WTC11 (cell line): ENCODE data around the gene EBF3. TPM values are rescaled to one million over a fixed set of nuclear protein-coding genes. Genes with fewer than 3 reads are reported as not detected.
A peak's percentile ranks its signal among the peaks of the same experiment; 100 is the strongest.

ENCODE experiments used
- ATAC-seq: fragments of 200-7000 bp; cut with Tn5 transposase; 2 replicates; pipeline ENCODE4 v1.10.0; 2021; ENCODE audit warnings: mild to moderate bottlenecking, moderate library complexity
- CTCF ChIA-PET: fragments of 300-600 bp; sonication (Branson Sonifier 250); formaldehyde crosslinking; loops from one replicate; lab custom pipeline; 2021; ENCODE audit warnings: antibody characterized with exemption; lab: Charles Lee
- POLR2A ChIA-PET: fragments of 350-600 bp; sonication (Branson Sonifier 250); formaldehyde crosslinking; loops from one replicate; lab custom pipeline; 2021; ENCODE audit warnings: antibody characterized with exemption; lab: Charles Lee
- DNase-seq: peaks from one replicate; pipeline ENCODE4 v3.0.0; 2021; ENCODE audit warnings: low spot score
- H3K27ac Mint-ChIP-seq: 2 replicates; pipeline ENCODE4 v1.8.0; 2021; ENCODE audit warnings: mixed read lengths
- H3K27me3 Mint-ChIP-seq: 2 replicates; pipeline ENCODE4 v1.8.0; 2021; ENCODE audit warnings: low read depth, mild to moderate bottlenecking, moderate library complexity, mixed read lengths
- H3K36me3 Mint-ChIP-seq: 2 replicates; pipeline ENCODE4 v1.8.0; 2021; ENCODE audit warnings: mixed read lengths
- H3K4me1 Mint-ChIP-seq: 2 replicates; pipeline ENCODE4 v1.8.0; 2022; ENCODE audit warnings: mixed read lengths
- H3K4me3 Mint-ChIP-seq: 2 replicates; pipeline ENCODE4 v1.8.0; 2021; ENCODE audit warnings: mild to moderate bottlenecking, moderate library complexity, mixed read lengths
- H3K9me3 Mint-ChIP-seq: 2 replicates; pipeline ENCODE4 v1.8.0; 2021; ENCODE audit warnings: mixed read lengths
- ATF1 ChIP-seq: sonication (generic); formaldehyde crosslinking; IDR thresholded peaks from 2 replicates; pipeline ENCODE4 v1.8.1; 2023; ENCODE audit warnings: mild to moderate bottlenecking, moderate library complexity, missing genetic modification reagents
- CBFB ChIP-seq: sonication (generic); formaldehyde crosslinking; IDR thresholded peaks from 2 replicates; pipeline ENCODE4 v1.8.1; 2022; ENCODE audit warnings: mild to moderate bottlenecking, low read depth, missing genetic modification reagents
- ELF4 ChIP-seq: sonication (generic); formaldehyde crosslinking; IDR thresholded peaks from 2 replicates; pipeline ENCODE4 v1.8.1; 2022; ENCODE audit warnings: low read depth, mild to moderate bottlenecking, moderate library complexity, missing genetic modification reagents
- EMX1 ChIP-seq: fragments of 250-450 bp; sonication (Bioruptor Pico); IDR thresholded peaks from 2 replicates; pipeline ENCODE4 v1.8.0; 2021; ENCODE audit warnings: mild to moderate bottlenecking
- GABPB1 ChIP-seq: sonication (generic); formaldehyde crosslinking; IDR thresholded peaks from 2 replicates; pipeline ENCODE4 v1.8.1; 2023; ENCODE audit warnings: mild to moderate bottlenecking, missing genetic modification reagents
- GRHL2 ChIP-seq: fragments of 250-450 bp; sonication (Bioruptor Pico); IDR thresholded peaks from 2 replicates; pipeline ENCODE4 v1.8.0; 2022; ENCODE audit warnings: mild to moderate bottlenecking, moderate library complexity; ENCODE audit not compliant: insufficient replicate concordance, severe bottlenecking
- NFATC4 ChIP-seq: fragments of 250-450 bp; sonication (Bioruptor Pico); IDR thresholded peaks from 2 replicates; pipeline ENCODE4 v1.9.0; 2021; ENCODE audit warnings: mild to moderate bottlenecking
- PRRX2 ChIP-seq: fragments of 250-450 bp; sonication (Bioruptor Pico); IDR thresholded peaks from 2 replicates; pipeline ENCODE4 v1.8.0; 2021; ENCODE audit warnings: mild to moderate bottlenecking
- RELA ChIP-seq: sonication (generic); formaldehyde crosslinking; IDR thresholded peaks from 2 replicates; pipeline ENCODE4 v1.8.1; 2022; ENCODE audit warnings: missing genetic modification reagents, mild to moderate bottlenecking, borderline replicate concordance
- SOX15 ChIP-seq: fragments of 250-450 bp; sonication (Bioruptor Pico); IDR thresholded peaks from 2 replicates; pipeline ENCODE4 v1.9.0; 2021; ENCODE audit warnings: mild to moderate bottlenecking
- ZBTB21 ChIP-seq: sonication (generic); formaldehyde crosslinking; IDR thresholded peaks from 2 replicates; pipeline ENCODE4 v1.8.1; 2023; ENCODE audit warnings: mild to moderate bottlenecking, missing genetic modification reagents, borderline replicate concordance
- ZNF416 ChIP-seq: fragments of 250-450 bp; sonication (Bioruptor Pico); IDR thresholded peaks from 2 replicates; pipeline ENCODE4 v1.9.0; 2021; ENCODE audit warnings: mild to moderate bottlenecking, inconsistent platforms
- ZNF671 ChIP-seq: fragments of 250-450 bp; sonication (Bioruptor Pico); IDR thresholded peaks from 2 replicates; pipeline ENCODE4 v1.8.0; 2021; ENCODE audit warnings: mild to moderate bottlenecking
- total RNA-seq: library from RNA; stranded (reverse); gene quantifications from 3 replicates; pipeline ENCODE4 v1.2.3, GENCODE V29; 2021
- TF ChIP-seq, protein P1 (sequence below): sonication (generic); formaldehyde crosslinking; IDR thresholded peaks from 2 replicates; pipeline ENCODE4 v1.8.1; 2023; ENCODE audit warnings: mild to moderate bottlenecking, missing genetic modification reagents
- TF ChIP-seq, protein P2 (sequence below): fragments of 250-450 bp; sonication (Bioruptor Pico); conservative IDR thresholded peaks from 2 replicates; pipeline ENCODE4 v1.9.0; 2021; ENCODE audit warnings: mild to moderate bottlenecking
- TF ChIP-seq, protein P3 (sequence below): fragments of 250-450 bp; sonication (Bioruptor Pico); IDR thresholded peaks from 2 replicates; pipeline ENCODE4 v1.9.0; 2021; ENCODE audit warnings: mild to moderate bottlenecking
- TF ChIP-seq, protein P4 (sequence below): sonication (generic); formaldehyde crosslinking; IDR thresholded peaks from 2 replicates; pipeline ENCODE4 v1.8.1; 2022; ENCODE audit warnings: low read depth, missing genetic modification reagents, borderline replicate concordance
- TF ChIP-seq, protein P5 (sequence below): sonication (generic); formaldehyde crosslinking; IDR thresholded peaks from 2 replicates; pipeline ENCODE4 v1.8.1; 2023; ENCODE audit warnings: mild to moderate bottlenecking, missing genetic modification reagents

Gene EBF3
- total RNA-seq, 1 experiment from 2014 or later = 1.2 TPM

DNA sequence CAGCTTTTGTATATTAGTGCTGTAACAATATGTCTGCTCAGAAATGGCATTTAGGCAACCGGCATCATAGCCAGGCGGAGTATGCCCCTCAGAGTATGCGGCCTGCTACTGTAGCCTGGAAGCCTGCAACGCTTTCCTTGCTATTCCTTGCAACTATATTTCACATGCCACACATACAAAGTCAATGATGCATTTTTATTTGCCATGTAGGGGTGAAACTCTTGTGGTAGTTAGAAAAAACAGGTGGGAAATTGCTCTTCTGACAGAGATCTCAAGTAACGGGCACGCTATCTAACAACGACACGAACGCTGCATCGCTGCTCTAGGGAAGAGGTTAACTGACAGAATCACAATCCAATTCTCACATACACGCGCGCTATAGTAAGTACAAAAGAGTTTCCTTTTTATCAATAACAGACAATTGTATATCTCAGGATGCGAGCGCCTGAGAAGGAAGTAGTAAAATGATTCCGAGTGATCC, 5.9 kb downstream of the EBF3 start (continued):
- no peak for TF ChIP-seq ZNF416 (CRISPR knock-in tag)
- TF ChIP-seq GRHL2 = no peak

DNA sequence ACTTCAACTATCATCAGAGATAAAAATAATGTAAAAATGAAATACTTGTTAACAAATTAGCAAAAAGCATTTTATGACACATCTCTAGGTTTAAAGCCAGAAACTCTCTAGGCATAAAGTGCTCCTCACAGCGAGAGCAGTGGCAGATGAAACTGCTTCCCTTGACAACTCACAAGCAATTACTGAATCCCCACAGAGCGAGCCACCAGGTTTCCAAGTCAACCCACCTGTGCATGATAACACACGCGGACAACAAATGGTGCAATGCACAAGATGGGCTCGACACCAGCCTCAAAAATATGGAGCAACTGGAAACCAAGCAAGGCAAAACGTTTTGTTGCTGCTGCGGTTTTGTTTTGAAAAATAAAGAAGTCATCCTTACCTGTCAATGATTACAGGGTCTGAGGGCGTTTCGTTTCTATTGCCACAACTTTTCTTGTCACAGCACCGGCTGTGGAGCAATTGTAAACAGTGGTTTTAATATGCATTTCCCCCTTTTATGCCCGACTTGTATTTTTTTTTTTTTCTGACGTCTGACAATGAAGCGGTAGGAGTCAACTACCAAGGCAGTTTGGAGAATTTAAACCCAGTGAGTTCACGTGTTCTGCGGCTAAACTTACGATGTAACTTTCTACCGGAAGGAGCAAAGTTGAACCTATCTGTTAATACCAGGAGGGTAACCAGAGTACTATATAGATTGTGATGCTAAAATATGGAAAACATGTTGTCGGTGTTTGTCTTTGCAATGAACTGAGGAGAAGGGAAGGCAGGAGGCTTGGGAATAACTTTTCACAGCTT, 7.0 kb downstream of the EBF3 start:
- ATAC-seq (peak; percentile 7; the same call in 1 of the 2 replicates), DNase-seq (no peak)
- H3K27me3 Mint-ChIP-seq = peaks cover 88% of the 10 kb centered on the region
- H3K36me3 Mint-ChIP-seq = no peaks in the 10 kb centered on the region
- no peak for TF ChIP-seq PRRX2
- H3K4me3 Mint-ChIP-seq = peak overlapping the region; percentile 59
- ChIA-PET POLR2A (no interaction called here), CTCF (interaction anchor here (0.6 to 2.7 kb wide), 6 partner anchors 12 to 150 kb away, joined by 3 to 6 read pairs (median 3); no protein-coding TSS in a partner anchor)
- no peaks in the 10 kb centered on the region for H3K9me3 Mint-ChIP-seq
- peaks cover 66% of the 10 kb centered on the region for H3K4me1 Mint-ChIP-seq
- H3K27ac Mint-ChIP-seq = peak overlapping the region; percentile 83

DNA sequence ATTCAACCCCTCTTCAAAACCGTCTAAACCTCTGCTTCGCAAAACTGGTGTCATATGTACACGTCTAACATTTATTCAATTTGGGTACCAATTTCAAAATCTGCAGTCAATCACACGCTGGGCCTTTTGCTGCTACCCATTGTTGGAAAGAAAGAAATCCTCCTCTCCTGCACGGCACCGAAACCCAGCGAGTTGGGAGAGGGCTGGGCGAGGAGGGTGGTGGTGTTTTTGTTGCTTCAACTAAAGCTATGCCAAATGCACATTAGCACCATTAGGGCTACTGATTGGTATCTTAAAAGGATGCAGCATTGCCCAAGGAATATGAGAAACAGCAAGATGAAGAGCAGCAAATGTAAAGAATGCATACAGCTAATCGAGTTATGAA, 7.8 kb downstream of the EBF3 start:
- Mint-ChIP-seq H3K4me3 (peak overlapping the region; percentile 59), H3K27me3 (peaks cover 81% of the 10 kb centered on the region), H3K36me3 (no peaks in the 10 kb centered on the region), H3K4me1 (peaks cover 59% of the 10 kb centered on the region), H3K9me3 (no peaks in the 10 kb centered on the region), H3K27ac (no peak overlapping the region)
- ChIA-PET CTCF (interaction anchor here (1.0 to 1.2 kb wide), 2 partner anchors 66 to 67 kb away, joined by 3 to 5 read pairs; no protein-coding TSS in a partner anchor), POLR2A (no interaction called here)
- no peak for ATAC-seq
- TF ChIP-seq, protein P1, sequence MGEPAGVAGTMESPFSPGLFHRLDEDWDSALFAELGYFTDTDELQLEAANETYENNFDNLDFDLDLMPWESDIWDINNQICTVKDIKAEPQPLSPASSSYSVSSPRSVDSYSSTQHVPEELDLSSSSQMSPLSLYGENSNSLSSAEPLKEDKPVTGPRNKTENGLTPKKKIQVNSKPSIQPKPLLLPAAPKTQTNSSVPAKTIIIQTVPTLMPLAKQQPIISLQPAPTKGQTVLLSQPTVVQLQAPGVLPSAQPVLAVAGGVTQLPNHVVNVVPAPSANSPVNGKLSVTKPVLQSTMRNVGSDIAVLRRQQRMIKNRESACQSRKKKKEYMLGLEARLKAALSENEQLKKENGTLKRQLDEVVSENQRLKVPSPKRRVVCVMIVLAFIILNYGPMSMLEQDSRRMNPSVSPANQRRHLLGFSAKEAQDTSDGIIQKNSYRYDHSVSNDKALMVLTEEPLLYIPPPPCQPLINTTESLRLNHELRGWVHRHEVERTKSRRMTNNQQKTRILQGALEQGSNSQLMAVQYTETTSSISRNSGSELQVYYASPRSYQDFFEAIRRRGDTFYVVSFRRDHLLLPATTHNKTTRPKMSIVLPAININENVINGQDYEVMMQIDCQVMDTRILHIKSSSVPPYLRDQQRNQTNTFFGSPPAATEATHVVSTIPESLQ = no peak
- TF ChIP-seq ATF1 (CRISPR knock-in tag) (no peak), SOX15 (CRISPR knock-in tag) (no peak), NFATC4 (CRISPR knock-in tag) (no peak), ZNF416 (CRISPR knock-in tag) (no peak), ELF4 (no peak), CBFB (CRISPR knock-in tag) (no peak), ZBTB21 (CRISPR knock-in tag) (no peak), EMX1 (CRISPR knock-in tag) (no peak), RELA (CRISPR knock-in tag) (no peak), GABPB1 (CRISPR knock-in tag) (no peak), ZNF671 (no peak)
- TF ChIP-seq, protein P2, sequence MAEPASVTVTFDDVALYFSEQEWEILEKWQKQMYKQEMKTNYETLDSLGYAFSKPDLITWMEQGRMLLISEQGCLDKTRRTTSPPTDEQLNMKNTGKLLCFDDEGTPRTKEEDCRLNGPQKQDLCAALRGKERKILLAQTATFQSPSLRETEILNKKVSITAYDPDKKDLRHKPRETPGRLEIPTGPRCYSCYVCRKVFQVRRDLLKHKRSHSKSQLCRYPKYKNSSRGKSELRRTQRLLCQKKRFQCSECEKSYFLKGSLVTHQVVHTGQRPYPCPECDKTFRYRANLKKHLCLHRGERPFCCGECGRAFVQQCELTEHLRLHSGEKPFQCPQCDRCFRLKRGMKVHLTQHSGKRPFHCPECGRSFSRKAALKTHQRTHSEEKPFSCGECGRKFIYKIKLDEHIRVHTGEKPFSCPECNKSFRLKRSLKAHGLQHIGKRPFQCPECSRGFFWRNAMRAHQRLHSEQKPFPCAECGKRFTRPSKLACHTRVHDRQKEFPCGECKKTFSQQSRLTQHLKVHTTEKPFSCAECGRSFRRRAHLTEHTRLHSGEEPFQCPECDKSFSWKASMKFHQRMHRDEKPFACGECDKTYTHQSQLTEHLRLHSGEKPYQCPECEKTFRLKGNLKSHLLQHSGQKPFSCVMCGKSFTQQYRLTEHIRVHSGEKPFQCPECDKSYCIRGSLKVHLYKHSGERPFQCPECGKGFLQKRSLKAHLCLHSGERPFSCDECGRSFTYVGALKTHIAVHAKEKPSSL (CRISPR knock-in tag) = no peak
- TF ChIP-seq, protein P3, sequence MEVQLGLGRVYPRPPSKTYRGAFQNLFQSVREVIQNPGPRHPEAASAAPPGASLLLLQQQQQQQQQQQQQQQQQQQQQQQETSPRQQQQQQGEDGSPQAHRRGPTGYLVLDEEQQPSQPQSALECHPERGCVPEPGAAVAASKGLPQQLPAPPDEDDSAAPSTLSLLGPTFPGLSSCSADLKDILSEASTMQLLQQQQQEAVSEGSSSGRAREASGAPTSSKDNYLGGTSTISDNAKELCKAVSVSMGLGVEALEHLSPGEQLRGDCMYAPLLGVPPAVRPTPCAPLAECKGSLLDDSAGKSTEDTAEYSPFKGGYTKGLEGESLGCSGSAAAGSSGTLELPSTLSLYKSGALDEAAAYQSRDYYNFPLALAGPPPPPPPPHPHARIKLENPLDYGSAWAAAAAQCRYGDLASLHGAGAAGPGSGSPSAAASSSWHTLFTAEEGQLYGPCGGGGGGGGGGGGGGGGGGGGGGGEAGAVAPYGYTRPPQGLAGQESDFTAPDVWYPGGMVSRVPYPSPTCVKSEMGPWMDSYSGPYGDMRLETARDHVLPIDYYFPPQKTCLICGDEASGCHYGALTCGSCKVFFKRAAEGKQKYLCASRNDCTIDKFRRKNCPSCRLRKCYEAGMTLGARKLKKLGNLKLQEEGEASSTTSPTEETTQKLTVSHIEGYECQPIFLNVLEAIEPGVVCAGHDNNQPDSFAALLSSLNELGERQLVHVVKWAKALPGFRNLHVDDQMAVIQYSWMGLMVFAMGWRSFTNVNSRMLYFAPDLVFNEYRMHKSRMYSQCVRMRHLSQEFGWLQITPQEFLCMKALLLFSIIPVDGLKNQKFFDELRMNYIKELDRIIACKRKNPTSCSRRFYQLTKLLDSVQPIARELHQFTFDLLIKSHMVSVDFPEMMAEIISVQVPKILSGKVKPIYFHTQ (CRISPR knock-in tag) = no peak
- TF ChIP-seq, protein P4, sequence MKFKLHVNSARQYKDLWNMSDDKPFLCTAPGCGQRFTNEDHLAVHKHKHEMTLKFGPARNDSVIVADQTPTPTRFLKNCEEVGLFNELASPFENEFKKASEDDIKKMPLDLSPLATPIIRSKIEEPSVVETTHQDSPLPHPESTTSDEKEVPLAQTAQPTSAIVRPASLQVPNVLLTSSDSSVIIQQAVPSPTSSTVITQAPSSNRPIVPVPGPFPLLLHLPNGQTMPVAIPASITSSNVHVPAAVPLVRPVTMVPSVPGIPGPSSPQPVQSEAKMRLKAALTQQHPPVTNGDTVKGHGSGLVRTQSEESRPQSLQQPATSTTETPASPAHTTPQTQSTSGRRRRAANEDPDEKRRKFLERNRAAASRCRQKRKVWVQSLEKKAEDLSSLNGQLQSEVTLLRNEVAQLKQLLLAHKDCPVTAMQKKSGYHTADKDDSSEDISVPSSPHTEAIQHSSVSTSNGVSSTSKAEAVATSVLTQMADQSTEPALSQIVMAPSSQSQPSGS (CRISPR knock-in tag) = no peak
- TF ChIP-seq, protein P5, sequence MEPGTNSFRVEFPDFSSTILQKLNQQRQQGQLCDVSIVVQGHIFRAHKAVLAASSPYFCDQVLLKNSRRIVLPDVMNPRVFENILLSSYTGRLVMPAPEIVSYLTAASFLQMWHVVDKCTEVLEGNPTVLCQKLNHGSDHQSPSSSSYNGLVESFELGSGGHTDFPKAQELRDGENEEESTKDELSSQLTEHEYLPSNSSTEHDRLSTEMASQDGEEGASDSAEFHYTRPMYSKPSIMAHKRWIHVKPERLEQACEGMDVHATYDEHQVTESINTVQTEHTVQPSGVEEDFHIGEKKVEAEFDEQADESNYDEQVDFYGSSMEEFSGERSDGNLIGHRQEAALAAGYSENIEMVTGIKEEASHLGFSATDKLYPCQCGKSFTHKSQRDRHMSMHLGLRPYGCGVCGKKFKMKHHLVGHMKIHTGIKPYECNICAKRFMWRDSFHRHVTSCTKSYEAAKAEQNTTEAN (CRISPR knock-in tag) = no peak
- no peak for DNase-seq
